GM15510 (cell line): Measurements from ENCODE around the gene MEGF6.

ENCODE experiments used
- POLR2A ChIP-seq: IDR thresholded peaks from 3 replicates; pipeline ENCODE4 v1.6.1; 2011; ENCODE audit warnings: borderline replicate concordance; ENCODE audit not compliant: insufficient read length; ENCODE audit errors: extremely low read depth

Gene MEGF6

DNA sequence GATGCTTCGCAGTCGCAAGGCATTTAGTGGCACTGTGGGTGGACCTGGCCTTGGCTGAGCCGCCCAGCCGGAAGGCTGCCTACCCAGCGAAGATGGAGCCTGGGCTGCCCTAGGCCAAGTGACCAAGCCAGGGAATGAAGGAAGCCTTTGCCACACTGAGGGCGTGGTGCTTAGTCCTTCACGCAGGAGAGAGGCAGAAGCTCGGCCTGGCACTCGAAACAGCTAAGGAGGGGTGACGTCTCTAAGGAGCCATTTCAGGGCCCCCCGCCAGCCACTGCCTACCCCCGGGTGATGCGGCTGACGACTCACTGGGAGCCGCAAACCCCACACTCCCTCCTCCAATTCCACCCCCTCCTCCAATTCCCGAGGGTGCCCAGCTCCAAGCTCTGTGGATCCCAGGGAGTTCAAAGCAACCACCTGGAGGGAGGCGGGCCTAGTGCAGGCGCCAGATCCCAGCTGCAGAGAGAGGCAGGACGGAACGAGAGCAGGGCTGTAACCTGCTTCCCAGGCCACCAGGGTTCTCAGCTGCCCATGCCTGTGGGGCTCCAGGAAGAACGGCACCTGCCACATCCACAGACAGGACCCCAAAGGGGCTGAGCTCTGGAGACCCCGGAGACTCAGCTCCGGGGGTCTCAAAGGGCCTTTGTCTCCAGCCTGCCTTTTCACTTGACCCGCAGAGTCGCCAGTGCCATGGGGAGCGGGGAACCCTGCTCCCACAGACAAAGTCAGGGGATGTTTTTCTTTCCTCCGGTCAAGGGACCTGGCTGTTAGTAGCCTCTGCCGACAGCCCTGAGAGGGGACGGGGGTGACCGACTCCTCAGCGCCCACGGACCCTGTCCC is 81.0 kb downstream of the MEGF6 start:
- no peak for TF ChIP-seq POLR2A

- TF ChIP-seq POLR2A: no peak
These were observed 82.1 kb downstream of the MEGF6 start for GRCh38 chr1:3529099-3529729.

DNA sequence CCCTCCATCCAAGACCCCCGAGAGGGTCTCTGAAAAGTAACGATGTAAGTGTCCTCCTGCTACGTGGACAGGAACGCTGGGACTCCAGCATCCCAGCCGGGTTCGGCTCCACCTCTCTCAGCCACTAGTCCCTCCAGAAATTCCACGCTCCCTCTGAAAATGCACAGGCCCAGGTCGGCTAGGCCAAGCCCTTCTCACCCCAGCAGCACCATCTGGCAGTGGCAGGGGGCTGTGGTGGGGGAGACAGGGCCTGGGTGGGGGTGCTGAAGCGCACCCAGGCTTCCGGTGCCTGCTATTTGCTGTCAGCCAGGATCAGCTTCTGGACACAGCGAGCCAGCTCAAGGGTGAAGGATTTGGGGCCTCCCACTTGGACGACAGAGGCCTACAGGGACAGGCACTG is 83.5 kb downstream of the MEGF6 start:
- TF ChIP-seq POLR2A: no peak

- no peak for TF ChIP-seq POLR2A
These were observed 85.5 kb downstream of the MEGF6 start for GRCh38 chr1:3525551-3526482.

- TF ChIP-seq POLR2A: no peak
These were observed 86.6 kb downstream of the MEGF6 start for GRCh38 chr1:3524556-3525203.

- no peak for TF ChIP-seq POLR2A
These were observed 87.3 kb downstream of the MEGF6 start for GRCh38 chr1:3523980-3524379.

- no peak for TF ChIP-seq POLR2A
These were observed 88.6 kb downstream of the MEGF6 start for GRCh38 chr1:3522564-3523265.

- TF ChIP-seq POLR2A: no peak
These were observed 89.2 kb downstream of the MEGF6 start for GRCh38 chr1:3522112-3522511.

DNA sequence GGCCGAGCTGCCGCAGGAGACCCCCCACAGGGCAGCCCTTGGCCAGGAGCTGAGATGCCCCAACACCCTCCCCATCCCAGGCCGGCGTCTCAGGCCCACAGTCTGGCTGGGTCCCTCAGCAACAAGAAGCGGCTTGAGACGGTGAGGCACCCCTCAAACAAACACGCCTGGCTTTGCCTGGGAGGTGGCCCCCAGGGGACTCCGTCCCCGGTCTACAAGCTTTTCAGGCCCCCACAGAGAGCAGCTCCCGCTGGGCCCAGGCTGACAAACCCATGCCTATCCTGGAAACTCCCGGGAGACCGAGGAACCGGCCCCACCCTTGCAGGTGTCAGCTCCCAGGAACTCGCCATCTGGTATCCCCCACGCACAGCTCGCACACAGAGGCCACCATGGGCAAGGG is 89.9 kb downstream of the MEGF6 start:
- TF ChIP-seq POLR2A: no peak

DNA sequence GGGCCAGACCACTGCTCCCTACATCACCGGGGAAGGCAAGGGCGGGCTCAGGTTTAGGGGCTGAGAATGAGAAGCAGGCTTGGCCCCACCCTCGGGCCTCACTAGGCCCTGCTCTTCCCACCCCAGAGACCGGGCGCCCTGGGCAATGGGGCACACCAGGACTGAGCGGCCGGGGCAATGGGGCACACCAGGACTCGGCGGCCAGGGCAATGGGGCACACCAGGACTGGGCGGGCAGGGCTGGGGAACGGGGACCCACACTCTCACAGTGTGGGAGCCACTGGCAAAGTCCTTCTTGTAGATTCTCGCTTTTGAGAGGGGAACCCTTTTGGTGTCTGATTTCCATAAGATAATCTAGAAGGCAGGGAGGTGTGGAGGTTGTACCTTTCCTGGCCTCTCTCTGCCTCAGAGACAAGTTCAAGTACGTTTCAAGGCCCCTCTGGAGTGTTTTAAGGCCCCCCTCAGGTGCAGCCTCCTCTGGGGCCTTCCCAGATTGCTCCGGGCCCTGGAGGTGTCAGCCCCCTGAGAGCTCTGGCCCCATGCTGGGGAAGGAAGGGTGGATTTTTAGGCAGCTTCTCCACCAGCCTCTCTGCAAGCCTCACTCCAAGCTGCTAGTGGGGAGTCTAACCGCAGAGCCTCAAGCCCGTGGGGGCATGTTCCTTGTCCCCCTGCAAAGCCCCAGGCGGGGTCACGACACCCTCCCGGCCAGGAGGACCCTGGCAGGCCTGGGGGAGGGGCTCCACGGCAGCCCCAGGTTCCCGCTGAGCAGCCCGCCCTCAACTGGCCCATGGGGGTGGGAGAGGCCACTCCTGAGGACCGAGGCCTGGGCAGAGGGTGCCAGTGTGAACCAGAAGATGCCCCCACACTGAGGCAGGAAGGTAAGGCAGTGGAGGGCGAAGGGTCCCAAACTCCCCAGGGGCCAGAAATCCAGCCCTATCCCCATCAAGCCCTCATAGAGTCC is 90.6 kb downstream of the MEGF6 start:
- TF ChIP-seq POLR2A: no peak

DNA sequence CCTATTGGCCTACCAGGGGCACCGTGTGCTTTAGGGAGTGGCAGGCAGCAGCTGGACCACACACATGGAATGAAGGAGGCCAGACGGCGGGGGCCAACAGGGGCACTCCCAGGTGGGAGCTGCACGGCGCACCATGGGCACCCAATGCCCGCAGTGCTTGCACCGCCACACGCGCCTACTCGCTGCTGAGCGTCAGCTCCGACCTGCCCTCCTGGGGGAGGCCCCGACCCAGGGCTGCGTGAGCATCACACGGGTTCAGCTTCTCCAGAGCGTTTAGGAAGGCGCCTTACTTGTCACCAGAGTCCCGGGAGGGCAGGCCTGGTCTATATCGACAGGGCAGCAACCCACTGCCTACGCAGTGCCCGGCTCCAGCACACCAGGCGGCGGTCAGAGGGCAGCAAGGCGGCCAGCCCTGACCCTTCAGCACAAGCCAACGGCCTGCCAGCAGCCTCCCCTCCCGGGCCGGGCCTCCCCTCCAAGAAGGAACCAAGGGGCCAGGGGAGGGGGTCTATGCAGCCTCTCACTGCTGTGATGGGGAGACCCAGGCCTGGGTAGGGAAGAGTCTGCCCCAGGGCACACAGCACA is 91.9 kb downstream of the MEGF6 start:
- TF ChIP-seq POLR2A: no peak

GRCh38 chr1:3518756-3519155 is 92.6 kb downstream of the MEGF6 start:
- no peak for TF ChIP-seq POLR2A

DNA sequence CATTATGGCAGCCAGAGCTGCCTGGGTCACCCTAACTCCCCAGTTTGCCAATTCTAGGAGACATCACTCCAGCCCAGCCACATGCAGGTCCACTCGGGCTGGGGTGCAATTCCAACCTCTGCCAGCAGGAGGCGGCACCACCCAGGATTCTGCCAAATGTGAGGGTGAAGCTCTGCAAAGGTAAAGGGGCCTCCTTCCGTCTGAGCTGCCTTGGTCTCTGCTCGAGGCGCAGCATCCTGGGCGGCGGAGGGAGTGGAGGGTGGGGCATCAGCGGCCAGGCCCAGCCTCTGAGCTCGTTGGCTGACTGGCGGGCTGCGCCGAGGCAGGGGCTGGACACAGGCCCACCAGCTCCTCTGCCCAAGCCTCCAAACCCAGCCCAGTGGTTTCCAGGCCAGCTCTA is 93.1 kb downstream of the MEGF6 start:
- TF ChIP-seq POLR2A: no peak
